Stimulated activated CD4-positive, alpha-beta T cell treated with anti-CD3 and anti-CD28 coated beads, TNF-alpha, amount 100 ng/mL, for 4 hours (primary cell): ENCODE measurements around the gene EIF4E1B.

Experiments
- DNase-seq, 3 experiments: peaks; one replicate each; pipeline ENCODE4 v3.0.0-alpha.2; 2020; ENCODE audit warnings: low read depth in 3 of 3

EIF4E1B gene

DNA sequence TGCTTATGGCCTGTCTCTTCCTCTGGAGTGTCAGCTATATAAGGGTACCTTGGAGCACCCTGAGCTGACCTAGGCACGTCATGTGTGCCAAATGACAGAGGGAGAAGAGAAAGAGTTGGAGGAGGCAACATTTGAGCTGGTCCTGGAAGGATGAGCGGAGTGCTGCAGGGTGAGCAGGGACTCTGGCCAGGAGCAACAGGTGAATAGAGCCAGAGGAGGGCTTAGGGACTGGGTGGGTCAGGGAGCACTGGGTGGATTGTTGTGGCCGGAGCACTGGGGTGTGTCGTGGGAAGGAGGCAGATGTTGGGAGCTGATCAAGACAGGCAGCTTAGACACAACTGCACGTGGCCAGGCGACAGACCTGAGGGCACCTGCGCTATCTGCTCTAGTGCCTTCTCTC lies 60.4 kb downstream of the EIF4E1B start:
- DNase-seq, result no peak

DNA sequence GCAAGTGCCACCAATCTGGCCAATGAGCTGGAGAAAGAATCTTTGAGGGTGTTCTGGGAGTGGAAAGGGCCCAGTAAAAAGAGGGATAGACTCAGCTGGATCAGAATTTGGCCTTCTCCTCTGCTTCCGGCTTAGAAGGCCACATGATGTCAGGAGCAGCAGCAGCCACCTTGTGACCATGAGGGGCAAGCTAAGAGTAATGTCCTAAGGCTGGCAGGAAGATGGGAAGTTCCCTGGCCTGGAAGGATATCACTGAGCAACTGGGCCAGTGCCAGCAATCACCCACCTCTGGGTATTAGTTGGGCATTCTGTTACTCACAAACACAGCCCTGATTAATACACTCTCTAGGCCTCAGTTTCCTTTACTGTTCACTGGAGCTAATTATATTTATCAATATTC lies 61.0 kb downstream of the EIF4E1B start:
- no peak for DNase-seq

GRCh38 chr5:176692326-176692725 lies 61.9 kb downstream of the EIF4E1B start:
- no peak for DNase-seq

DNA sequence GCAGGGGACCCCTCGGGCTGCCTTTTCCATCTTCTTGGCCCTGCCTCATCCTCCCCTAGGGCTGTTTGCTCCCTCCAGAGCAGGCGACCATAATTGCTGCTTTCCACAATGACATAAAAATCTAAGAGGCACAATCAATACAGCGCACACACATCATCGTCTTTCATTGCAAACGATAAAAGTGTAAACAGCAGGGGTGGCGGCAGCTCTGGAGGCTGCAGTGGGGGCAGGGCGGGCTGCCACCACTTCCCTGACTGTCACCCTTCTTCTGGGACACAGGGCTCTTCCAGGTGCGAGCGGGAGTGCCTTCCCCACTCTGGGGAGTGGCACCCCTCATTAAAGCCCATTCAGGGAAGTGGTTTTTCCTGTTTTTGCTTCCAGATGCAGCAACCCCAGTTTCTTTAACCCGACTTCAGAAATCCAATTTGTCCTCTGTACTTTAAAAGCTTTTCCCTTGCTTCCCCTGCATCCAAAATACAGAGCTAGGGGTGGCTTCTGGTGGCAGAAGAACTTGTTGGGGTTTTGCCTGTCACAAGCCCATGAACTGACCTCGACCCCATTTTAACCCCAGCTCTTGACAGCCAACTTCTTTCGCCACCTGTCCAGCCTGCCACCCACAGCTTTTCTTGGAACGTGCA lies 62.5 kb downstream of the EIF4E1B start:
- DNase-seq, result no peak

DNA sequence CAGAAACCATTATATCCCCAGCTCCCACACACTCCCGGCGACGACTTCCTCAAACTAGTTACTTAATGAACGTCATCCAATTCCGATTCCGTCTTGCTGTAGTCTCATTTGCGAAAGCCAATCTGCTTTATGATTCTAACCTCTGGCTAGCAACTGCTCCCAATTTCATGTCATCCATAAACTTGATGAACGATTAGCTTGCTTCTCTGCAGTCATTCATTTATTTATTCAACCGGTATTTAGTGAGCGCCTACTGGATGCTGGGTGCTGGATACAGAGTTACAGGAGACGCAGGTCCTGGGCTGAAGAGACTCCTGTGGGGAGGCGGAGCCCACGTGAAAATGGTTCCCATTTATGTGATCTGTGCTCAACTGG lies 63.0 kb downstream of the EIF4E1B start:
- no peak for DNase-seq

- DNase-seq, result no peak
Observed at GRCh38 chr5:176694146-176694545, 63.7 kb downstream of the EIF4E1B start.

DNA sequence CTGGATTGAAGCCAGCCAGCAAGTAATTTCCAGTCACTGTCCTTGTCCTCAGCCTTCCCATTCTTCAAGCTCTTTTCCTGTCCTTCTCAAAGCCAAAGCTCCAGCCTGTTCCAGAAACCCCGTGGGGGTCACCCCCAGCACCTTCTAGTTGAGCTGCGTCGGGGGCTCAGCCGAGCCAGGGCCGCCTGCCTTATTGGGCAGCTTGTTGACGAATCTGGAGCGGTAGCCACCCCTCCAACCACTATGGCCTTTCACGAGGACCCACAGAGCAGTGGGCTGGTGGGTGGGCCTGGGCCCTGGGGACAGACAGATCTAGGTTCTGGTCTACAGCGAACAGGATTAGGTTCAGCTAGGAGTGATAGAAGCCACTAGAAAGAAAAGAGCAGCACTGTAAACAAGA lies 64.2 kb downstream of the EIF4E1B start:
- DNase-seq, result no peak

DNA sequence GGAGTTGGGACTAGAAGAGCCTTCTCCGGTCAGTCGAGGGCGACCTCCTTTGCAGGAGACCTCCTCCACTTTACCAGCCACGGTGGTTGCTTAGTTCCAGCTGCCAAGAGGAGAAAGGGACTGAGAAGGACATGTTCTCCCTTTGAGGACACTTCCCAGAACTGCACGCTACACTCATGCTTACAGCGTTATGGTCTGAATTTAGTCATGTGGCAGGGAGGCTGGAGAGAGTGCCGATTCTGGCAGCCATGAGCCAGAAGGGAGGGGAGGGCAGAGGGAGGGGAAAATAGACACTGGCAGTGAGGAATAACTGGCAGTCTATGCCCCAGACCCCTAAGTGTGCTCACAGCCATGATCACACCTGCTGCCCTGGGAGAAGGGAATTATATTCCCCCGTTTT lies 64.6 kb downstream of the EIF4E1B start:
- DNase-seq, result no peak
